HepG2 (cell line): Measurements from ENCODE around the gene SSPN. TPM values are rescaled to one million over a fixed set of nuclear protein-coding genes. Genes with fewer than 3 reads are reported as not detected.
A peak's percentile ranks its signal among the peaks of the same experiment; 100 is the strongest.

Source experiments
- FOXO4 ChIP-seq: sonication (generic); formaldehyde crosslinking; conservative IDR thresholded peaks from 2 replicates; pipeline ENCODE4 v1.8.1; 2023; ENCODE audit warnings: missing genetic modification reagents
- GATA4 ChIP-seq: sonication (generic); IDR thresholded peaks from 2 replicates; pipeline ENCODE4 v1.6.1; 2016; ENCODE audit warnings: antibody characterized with exemption, low read depth, borderline replicate concordance
- KLF16 ChIP-seq, 2 experiments: sonication (generic) in 1 of 2; formaldehyde crosslinking in 1 of 2; IDR thresholded peaks; 2 replicates each; pipeline versions ENCODE4 v1.6.1 to v1.8.0; 2016 to 2023; ENCODE audit warnings: missing genetic modification reagents in 2 of 2, missing compliant biosample characterization in 1 of 2
- MIER2 ChIP-seq: IDR thresholded peaks from 2 replicates; pipeline ENCODE4 v1.6.1; 2016; ENCODE audit warnings: missing biosample characterization, missing genetic modification reagents
- MTF1 ChIP-seq: sonication (generic); formaldehyde crosslinking; IDR thresholded peaks from 2 replicates; pipeline ENCODE4 v1.5.0; 2020; ENCODE audit warnings: missing genetic modification reagents
- NCOR1 ChIP-seq: fragments of 200-600 bp; sonication (generic); IDR thresholded peaks from 2 replicates; pipeline ENCODE4 v1.7.0; 2017; ENCODE audit warnings: antibody characterized with exemption, low read length, borderline replicate concordance
- PREB ChIP-seq: sonication (generic); formaldehyde crosslinking; IDR thresholded peaks from 2 replicates; pipeline ENCODE4 v1.4.0; 2020; ENCODE audit warnings: missing genetic modification reagents
- RBM39 ChIP-seq: fragments of 200-400 bp; formaldehyde crosslinking; IDR thresholded peaks from one replicate; pipeline ENCODE4 v1.6.1; 2018; ENCODE audit warnings: antibody characterized with exemption, mild to moderate bottlenecking, low read depth, low read length; ENCODE audit not compliant: poor library complexity, severe bottlenecking
- TBX2 ChIP-seq: sonication (generic); formaldehyde crosslinking; IDR thresholded peaks from 2 replicates; pipeline ENCODE4 v1.5.0; 2020; ENCODE audit warnings: missing genetic modification reagents, mild to moderate bottlenecking, borderline replicate concordance
- TCF7 ChIP-seq: sonication (generic); IDR thresholded peaks from 2 replicates; pipeline ENCODE4 v1.6.1; 2016; ENCODE audit warnings: antibody characterized with exemption, low read depth
- THAP8 ChIP-seq: sonication (generic); formaldehyde crosslinking; IDR thresholded peaks from 2 replicates; pipeline ENCODE4 v1.5.1; 2020; ENCODE audit warnings: missing genetic modification reagents, mild to moderate bottlenecking, borderline replicate concordance
- ZBTB25 ChIP-seq: IDR thresholded peaks from 2 replicates; pipeline ENCODE4 v1.6.1; 2018; ENCODE audit warnings: missing genetic modification reagents
- ZMAT5 ChIP-seq: sonication (generic); formaldehyde crosslinking; IDR thresholded peaks from 2 replicates; pipeline ENCODE4 v1.5.0; 2020; ENCODE audit warnings: mild to moderate bottlenecking, low read depth, missing genetic modification reagents, borderline replicate concordance
- ZNF136 ChIP-seq: sonication (generic); formaldehyde crosslinking; IDR thresholded peaks from 2 replicates; pipeline ENCODE4 v1.8.1; 2022; ENCODE audit warnings: low read depth, mild to moderate bottlenecking, moderate library complexity, missing genetic modification reagents
- ZNF234 ChIP-seq: sonication (generic); formaldehyde crosslinking; conservative IDR thresholded peaks from 2 replicates; pipeline ENCODE4 v1.5.1; 2020; ENCODE audit warnings: mild to moderate bottlenecking, missing genetic modification reagents
- ZNF441 ChIP-seq: sonication (generic); formaldehyde crosslinking; IDR thresholded peaks from 2 replicates; pipeline ENCODE4 v1.7.0; 2021; ENCODE audit warnings: missing genetic modification reagents, borderline replicate concordance
- ZNF589 ChIP-seq: sonication (generic); formaldehyde crosslinking; conservative IDR thresholded peaks from 2 replicates; pipeline ENCODE4 v1.8.0; 2022; ENCODE audit warnings: mild to moderate bottlenecking, moderate library complexity, missing genetic modification reagents
- ZNF770 ChIP-seq: sonication (generic); formaldehyde crosslinking; IDR thresholded peaks from 2 replicates; pipeline ENCODE4 v1.5.0; 2020; ENCODE audit warnings: mild to moderate bottlenecking, missing genetic modification reagents
- ZNF772 ChIP-seq: sonication (generic); formaldehyde crosslinking; IDR thresholded peaks from 2 replicates; pipeline ENCODE4 v1.5.0; 2020; ENCODE audit warnings: mild to moderate bottlenecking, missing genetic modification reagents
- polyA plus RNA-seq, 8 experiments: library from polyadenylated mRNA; depleted of rRNA in 3 of 8; stranded (reverse) in 7 of 8; unstranded in 1 of 8; fragments of >200 nt; fragmentation: Illumina TruSeq in 4 of 8; extraction: Trizol in 4 of 8; gene quantifications; 2 replicates each; pipeline versions ENCODE4 v1.2.1 to v1.2.3, GENCODE V29; 2011 to 2016; ENCODE audit warnings: low read depth in 4 of 8, missing spikeins in 1 of 8, mixed read lengths in 1 of 8; ENCODE audit not compliant: insufficient read depth in 1 of 8
- total RNA-seq, 5 experiments: library from RNA; depleted of rRNA; stranded (reverse); fragments of >200 nt; fragmentation: Illumina TruSeq; extraction: Trizol; gene quantifications; 2 replicates each; pipeline ENCODE4 v1.2.3, GENCODE V29; 2016; ENCODE audit warnings: low read depth in 1 of 5

The SSPN gene
- total and polyA plus RNA-seq, 2 of the 13 experiments (the other 11 are each of a cell fraction or from before 2014, with no cell fraction given), result not detected

GRCh38 chr12:26239852-26240815, 44.8 kb downstream of the SSPN start (continued):
- TF ChIP-seq MTF1 (CRISPR knock-in tag) (no peak), ZNF770 (CRISPR knock-in tag) (no peak), TBX2 (CRISPR knock-in tag) (0 out of 2 replicates have a peak, but pooled peaks have one; percentile 35), ZNF234 (CRISPR knock-in tag) (no peak), GATA4 (peak; percentile 43; the same call in 1 of the 2 replicates), ZNF772 (CRISPR knock-in tag) (no peak), ZMAT5 (no peak), RBM39 (no peak), ZNF136 (CRISPR knock-in tag) (no peak), NCOR1 (peak; percentile 10; the same call in 1 of the 2 replicates), MIER2 (CRISPR knock-in tag) (0 out of 2 replicates have a peak, but pooled peaks have one; percentile 2), ZNF441 (CRISPR knock-in tag) (no peak), FOXO4 (CRISPR knock-in tag) (0 out of 2 replicates have a peak, but pooled peaks have one; percentile 38), THAP8 (CRISPR knock-in tag) (no peak), KLF16 (CRISPR knock-in tag; IDR thresholded peaks at IDR 0.05) (peak in 1 of 2 experiments; percentile 11; a peak in 1 of 4 replicates), ZNF589 (CRISPR knock-in tag) (no peak), ZBTB25 (CRISPR knock-in tag) (0 out of 2 replicates have a peak, but pooled peaks have one; percentile 27), TCF7 (peak; percentile 20; the same call in 1 of the 2 replicates), PREB (CRISPR knock-in tag) (no peak)
